Omental fat pad (tissue), 4 donors: ENCODE results near the gene CDCP1. TPM values are rescaled to one million over a fixed set of nuclear protein-coding genes. Genes with fewer than 3 reads are reported as not detected.
"Not testable (repeated sequence)": the region's sequence is repeated elsewhere in the genome, so short reads cannot be mapped to it uniquely, and the experiment has no call there.

ENCODE experiments used
- ATAC-seq: fragments of 150-250 bp; one replicate; pipeline ENCODE4 v1.9.1; 2016; ENCODE audit warnings: mild to moderate bottlenecking, moderate library complexity; ENCODE audit not compliant: low FRiP score
- DNase-seq: peaks from one replicate; pipeline ENCODE4 v3.0.0-alpha.2; 2019; ENCODE audit warnings: low spot score
- CTCF ChIP-seq, 3 donors: fragments of 450-650 bp; IDR thresholded peaks; one replicate each; pipeline ENCODE4 v1.5.1; 2016 to 2017; ENCODE audit warnings: antibody characterized with exemption in 3 of 3, mild to moderate bottlenecking in 3 of 3, moderate library complexity in 2 of 3
- total RNA-seq, 4 donors: library from RNA; depleted of rRNA; stranded (reverse); fragments of >200 nt; gene quantifications; one replicate each; pipeline ENCODE4 v1.1.0, GENCODE V29; 2016

The CDCP1 gene
- total RNA-seq, 4 donors from 2014 or later: 0.16 to 30.7 (median 8.2) TPM

GRCh38 chr3:45151100-45151499, 4.9 kb upstream of the CDCP1 start:
- TF ChIP-seq CTCF (IDR thresholded peaks at IDR 0.05): no peak
- no peak for DNase-seq
- no peak for ATAC-seq

GRCh38 chr3:45148921-45149320, 2.7 kb upstream of the CDCP1 start:
- no peak for ATAC-seq
- no peak for DNase-seq
- no peak for TF ChIP-seq CTCF (IDR thresholded peaks at IDR 0.05)

GRCh38 chr3:45145223-45145622, 955 bp downstream of the CDCP1 start:
- no peak for TF ChIP-seq CTCF (IDR thresholded peaks at IDR 0.05)
- no peak for ATAC-seq
- no peak for DNase-seq

DNA sequence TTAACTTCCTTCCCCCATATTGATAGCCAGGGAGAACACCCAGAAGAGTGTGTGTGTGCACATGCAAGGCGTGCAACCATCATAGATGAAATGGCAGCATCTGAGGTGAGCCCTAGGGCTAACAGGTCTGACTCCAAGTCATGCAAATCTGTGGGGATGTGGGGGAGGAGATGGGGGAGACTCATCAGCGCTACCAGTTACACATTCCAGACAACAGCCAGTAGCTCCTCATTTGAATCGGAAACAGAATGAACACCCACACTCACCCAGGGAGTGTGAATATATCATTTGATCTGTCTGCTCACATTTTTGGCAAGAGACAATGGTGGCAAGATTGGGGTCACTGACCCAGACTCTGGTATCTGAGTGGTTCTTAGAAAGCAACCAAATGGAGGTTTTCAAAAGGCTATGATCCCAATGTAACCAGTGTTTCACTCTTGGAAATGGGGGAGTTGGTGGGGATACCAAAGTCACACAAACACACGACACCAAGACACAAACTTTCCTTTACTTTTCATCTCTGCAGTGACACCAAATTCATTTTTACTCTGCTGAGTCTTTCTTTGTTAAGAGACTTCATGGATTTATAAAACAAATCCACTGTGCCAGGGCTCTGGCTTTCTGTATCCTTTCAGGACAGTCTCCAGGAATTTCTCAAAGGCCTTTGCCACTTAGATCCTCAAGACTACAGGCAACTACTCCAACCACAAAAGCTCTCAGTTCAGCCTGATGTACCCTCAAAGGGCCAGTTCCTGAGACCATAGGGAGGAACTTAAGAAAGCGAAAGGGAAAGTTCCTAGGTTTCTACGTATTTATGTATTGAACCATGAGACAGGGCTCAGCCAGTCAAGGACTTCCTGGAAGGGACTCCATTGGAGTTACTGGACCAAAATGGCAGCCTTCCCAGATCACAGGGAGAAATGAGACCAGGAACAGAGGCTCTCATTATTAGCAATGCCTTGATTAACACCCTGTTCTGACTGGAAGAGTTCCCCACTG, 2.2 kb downstream of the CDCP1 start:
- ATAC-seq: no peak
- no peak for DNase-seq
- TF ChIP-seq CTCF (IDR thresholded peaks at IDR 0.05): no peak

DNA sequence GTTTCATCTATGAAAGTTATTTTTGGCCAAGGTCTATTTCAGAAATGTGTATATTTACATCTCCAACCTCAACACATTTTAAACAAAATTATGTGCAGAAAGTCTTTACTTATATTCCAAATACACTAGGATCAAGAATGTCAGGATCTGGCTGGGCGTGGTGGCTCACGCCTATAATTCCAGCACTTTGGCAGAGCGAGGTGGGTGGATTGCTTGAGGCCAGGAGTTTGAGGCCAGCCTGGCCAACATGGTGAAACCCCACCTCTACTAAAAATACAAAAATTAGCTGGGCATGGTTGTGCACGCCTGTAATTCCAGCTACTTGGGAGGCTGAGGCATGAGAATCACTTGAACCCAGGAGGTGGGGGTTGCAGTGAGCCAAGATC, 5.4 kb downstream of the CDCP1 start:
- not testable (repeated sequence) for ATAC-seq, DNase-seq

DNA sequence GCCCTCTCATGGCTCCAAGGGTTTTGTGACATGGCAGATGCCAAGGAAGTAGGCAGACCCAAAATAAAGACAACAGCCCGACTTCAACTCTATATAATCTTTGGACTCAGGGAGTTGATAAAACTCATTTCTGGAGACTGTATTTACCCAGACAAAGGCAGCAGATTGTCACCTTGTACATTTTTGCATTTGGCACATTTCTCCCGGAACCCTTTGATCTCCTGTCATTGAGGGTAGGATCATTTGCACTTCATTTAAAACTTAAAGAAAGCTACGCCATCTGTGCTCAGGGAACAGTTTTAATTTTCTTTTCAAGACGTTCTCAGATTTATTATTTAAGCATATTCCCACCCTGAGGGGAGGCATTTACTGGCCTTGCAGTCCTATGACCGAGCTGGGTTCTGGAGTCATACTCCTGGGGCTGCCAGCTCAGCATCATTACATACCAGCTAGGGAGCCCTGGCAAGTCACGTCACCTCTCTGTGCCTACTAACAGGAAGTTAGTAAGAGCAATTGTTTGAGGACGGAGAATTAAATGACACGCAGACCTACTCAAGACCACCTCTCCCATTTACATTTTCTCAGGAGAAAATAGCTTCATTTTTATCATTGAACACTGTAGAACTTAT, 5.9 kb downstream of the CDCP1 start:
- DNase-seq (no peak), ATAC-seq (no peak)
- TF ChIP-seq CTCF (IDR thresholded peaks at IDR 0.05): no peak

DNA sequence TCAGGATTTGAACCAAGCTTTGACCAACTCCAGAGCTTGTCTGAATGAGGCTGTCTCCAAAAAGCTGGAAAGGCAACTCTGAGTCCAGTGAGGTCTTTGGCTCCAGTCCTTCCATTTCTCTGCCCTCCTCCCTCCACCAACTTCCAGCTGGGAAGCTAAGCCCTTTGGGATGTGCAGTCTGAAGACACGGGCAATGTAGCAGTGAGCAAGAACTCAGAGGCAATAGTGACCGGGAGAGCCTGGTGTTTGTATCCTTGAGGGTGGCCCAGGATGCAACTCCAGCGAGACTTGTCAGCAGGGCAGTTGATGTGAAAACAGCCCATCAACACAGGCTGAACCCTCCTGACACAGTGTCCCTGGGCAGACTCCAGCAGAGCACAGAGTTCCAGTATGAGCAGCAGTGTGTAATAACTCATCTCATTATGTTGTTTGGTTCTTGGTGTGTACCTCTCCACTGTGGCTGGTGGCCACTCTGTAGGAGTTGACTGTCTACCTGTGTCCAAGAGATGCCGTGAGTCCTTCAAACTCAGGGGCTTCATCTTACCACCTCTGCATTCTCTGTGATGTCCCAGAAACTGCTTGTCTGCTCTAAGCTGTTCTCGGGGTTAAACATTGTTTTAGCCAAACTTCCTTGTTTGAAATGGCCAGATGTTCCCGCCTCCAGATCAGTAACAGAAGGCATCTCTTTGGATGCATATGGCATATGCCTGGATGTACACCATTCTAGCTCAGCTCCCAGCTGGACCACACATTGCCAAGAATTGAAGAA, 6.6 kb downstream of the CDCP1 start:
- DNase-seq (no peak), ATAC-seq (peak; percentile 33)
- TF ChIP-seq CTCF (IDR thresholded peaks at IDR 0.05): no peak
